Uterus (tissue), 4 donors: ENCODE data around the gene IL18BP. TPM values are rescaled to one million over a fixed set of nuclear protein-coding genes. Genes with fewer than 3 reads are reported as not detected.

Source experiments
- DNase-seq, 2 donors: peaks; one replicate each; pipeline ENCODE4 v3.0.0-alpha.2; 2019 to 2020
- H3K27ac ChIP-seq, 2 donors: fragments of 200-600 bp; sonication (generic); 1 replicate in 1 of 2; 2 replicates in 1 of 2; pipeline ENCODE4 v1.5.1; 2016 to 2018
- H3K27me3 ChIP-seq, 2 donors: fragments of 200-600 bp; sonication (generic); one replicate each; pipeline ENCODE4 v1.5.1; 2018 to 2019; ENCODE audit warnings: control low read depth in 1 of 2
- H3K36me3 ChIP-seq, 2 donors: fragments of 200-600 bp; sonication (generic); one replicate each; pipeline ENCODE4 v1.5.1; 2019; ENCODE audit warnings: control low read depth in 1 of 2
- H3K4me1 ChIP-seq, 2 donors: fragments of 200-600 bp; sonication (generic); one replicate each; pipeline ENCODE4 v1.5.1; 2018 to 2019; ENCODE audit warnings: control low read depth in 1 of 2
- H3K4me3 ChIP-seq, 2 donors: fragments of 200-600 bp; sonication (generic); 1 replicate in 1 of 2; 2 replicates in 1 of 2; pipeline ENCODE4 v1.5.1; 2018 to 2019; ENCODE audit warnings: mild to moderate bottlenecking in 1 of 2
- H3K9me3 ChIP-seq, 2 donors: fragments of 200-600 bp; sonication (generic); one replicate each; pipeline ENCODE4 v1.5.1; 2019; ENCODE audit warnings: control low read depth in 1 of 2
- POLR2A ChIP-seq, 2 donors: fragments of 450-650 bp; IDR thresholded peaks; one replicate each; pipeline ENCODE4 v1.6.1; 2016; ENCODE audit warnings: antibody characterized with exemption in 2 of 2, mild to moderate bottlenecking in 1 of 2, moderate library complexity in 1 of 2
- intact Hi-C: fragments of 100-400 bp; cut with DNase I; formaldehyde crosslinking; loops from one replicate; pipeline ENCODE4 v1.15.1; 2023; ENCODE audit warnings: low total_unique reads
- total RNA-seq, 4 donors: library from RNA; depleted of rRNA in 3 of 4; stranded (reverse); fragments of >200 nt in 3 of 4; gene quantifications; one replicate each; pipeline versions ENCODE4 v1.1.0 to v1.2.4, GENCODE V29; 2014 to 2023
- TF ChIP-seq, protein P1 (sequence below), 4 experiments: fragments of 200-600 bp in 2 of 4; fragments of 450-650 bp in 2 of 4; sonication (generic) in 2 of 4; IDR thresholded peaks; one replicate each; pipeline ENCODE4 v1.5.1; 2016 to 2019; ENCODE audit warnings: antibody characterized with exemption in 4 of 4, mild to moderate bottlenecking in 2 of 4, moderate library complexity in 1 of 4
- donor health status: DM: yes; HTN: yes; CAD: no.

IL18BP gene
- total RNA-seq, 4 donors from 2014 or later, result 7.3 to 24.6 (median 10.5) TPM

DNA sequence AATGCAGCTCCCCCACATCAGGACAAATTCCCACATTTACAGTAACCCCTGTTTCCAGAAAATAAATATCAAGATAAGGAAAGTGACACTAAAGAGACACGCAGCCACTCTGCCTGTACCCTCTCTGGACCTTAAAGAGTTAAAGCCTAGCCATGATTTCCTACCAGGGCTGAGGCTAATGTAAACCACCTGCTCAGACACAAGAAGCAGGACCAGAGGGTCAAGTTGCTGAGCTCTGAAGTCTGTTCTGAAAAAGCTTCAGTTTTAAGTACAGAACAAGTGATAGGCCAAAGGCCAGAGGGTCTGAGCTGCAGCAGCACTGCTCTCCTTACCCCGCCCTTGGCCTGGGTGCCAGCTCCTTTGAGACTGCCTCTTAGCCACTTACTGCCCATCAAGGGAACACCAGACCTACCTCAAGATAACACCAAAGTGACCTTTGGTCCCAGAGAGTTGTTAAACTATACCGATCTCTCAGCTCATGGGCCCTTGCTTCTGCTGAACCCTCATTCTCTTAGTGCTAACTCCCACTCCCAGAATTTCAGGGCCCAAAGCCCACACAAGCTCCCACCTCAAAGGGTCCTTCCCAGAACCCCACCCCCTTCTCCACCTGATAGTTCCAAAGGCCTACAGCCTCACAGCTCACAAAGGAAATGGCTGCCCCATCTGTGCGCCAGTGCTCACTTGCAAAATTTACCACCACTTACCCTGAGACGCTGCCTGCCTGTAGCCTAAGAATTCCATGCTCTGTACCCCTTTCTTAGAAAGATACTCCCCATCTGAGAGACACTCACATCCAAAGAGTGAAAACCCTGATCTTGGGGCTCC is 40.5 kb downstream of the IL18BP start:
- Histone ChIP-seq H3K27me3 (no peaks in the 10 kb centered on the region), H3K4me1 (peaks cover 4 to 23% of the 10 kb centered on the region in 2 donors), H3K9me3 (no peaks in the 10 kb centered on the region), H3K36me3 (no peaks in the 10 kb centered on the region), H3K4me3 (peak overlapping the region; percentile 54 to 79), H3K27ac (peak overlapping the region; percentile 95 to 96)
- TF ChIP-seq, protein P1, sequence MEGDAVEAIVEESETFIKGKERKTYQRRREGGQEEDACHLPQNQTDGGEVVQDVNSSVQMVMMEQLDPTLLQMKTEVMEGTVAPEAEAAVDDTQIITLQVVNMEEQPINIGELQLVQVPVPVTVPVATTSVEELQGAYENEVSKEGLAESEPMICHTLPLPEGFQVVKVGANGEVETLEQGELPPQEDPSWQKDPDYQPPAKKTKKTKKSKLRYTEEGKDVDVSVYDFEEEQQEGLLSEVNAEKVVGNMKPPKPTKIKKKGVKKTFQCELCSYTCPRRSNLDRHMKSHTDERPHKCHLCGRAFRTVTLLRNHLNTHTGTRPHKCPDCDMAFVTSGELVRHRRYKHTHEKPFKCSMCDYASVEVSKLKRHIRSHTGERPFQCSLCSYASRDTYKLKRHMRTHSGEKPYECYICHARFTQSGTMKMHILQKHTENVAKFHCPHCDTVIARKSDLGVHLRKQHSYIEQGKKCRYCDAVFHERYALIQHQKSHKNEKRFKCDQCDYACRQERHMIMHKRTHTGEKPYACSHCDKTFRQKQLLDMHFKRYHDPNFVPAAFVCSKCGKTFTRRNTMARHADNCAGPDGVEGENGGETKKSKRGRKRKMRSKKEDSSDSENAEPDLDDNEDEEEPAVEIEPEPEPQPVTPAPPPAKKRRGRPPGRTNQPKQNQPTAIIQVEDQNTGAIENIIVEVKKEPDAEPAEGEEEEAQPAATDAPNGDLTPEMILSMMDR (IDR thresholded peaks at IDR 0.05), result no peak
- TF ChIP-seq POLR2A (IDR thresholded peaks at IDR 0.05), result no peak
- peak; percentile 34 for DNase-seq
- intact Hi-C loops, result no loop called here

DNA sequence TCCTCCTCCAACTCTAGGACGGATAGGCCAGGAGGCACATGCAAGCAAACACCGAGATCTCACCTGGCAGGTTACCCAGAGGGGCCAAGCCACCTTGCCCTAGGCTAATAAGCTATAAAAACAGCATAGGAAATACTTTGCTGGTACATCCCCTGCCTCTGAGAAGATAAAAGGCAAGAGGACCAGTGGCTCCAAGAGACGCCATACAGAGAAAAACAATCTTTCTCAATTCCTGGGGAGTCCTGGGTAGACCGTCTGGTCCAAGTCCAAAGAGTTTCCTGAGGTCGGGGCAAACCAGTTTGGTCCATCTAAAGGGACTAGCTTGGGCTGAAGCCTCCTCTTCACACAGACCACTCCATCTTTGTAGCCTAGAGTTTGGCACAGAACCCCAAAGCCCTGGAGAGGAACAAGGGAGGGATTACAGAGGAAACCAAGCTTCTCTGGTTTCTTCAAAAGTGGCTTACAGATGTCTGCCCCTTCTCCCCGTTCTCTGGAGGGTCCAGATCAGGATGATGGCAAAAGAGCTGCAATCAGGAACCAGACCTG is 41.2 kb downstream of the IL18BP start:
- Histone ChIP-seq H3K4me3 (peak overlapping the region; percentile 54 to 79), H3K36me3 (no peaks in the 10 kb centered on the region), H3K27me3 (no peaks in the 10 kb centered on the region), H3K9me3 (no peaks in the 10 kb centered on the region), H3K4me1 (peaks cover 4 to 23% of the 10 kb centered on the region in 2 donors), H3K27ac (peak overlapping the region; percentile 95 to 96)
- DNase-seq, result peak in 1 of 2 donors; percentile 22
- intact Hi-C loops, result loop anchor here (5.0 kb wide), 1 partner anchor 37 kb away; no protein-coding TSS in a partner anchor
- TF ChIP-seq, protein P1 (IDR thresholded peaks at IDR 0.05), result no peak

DNA sequence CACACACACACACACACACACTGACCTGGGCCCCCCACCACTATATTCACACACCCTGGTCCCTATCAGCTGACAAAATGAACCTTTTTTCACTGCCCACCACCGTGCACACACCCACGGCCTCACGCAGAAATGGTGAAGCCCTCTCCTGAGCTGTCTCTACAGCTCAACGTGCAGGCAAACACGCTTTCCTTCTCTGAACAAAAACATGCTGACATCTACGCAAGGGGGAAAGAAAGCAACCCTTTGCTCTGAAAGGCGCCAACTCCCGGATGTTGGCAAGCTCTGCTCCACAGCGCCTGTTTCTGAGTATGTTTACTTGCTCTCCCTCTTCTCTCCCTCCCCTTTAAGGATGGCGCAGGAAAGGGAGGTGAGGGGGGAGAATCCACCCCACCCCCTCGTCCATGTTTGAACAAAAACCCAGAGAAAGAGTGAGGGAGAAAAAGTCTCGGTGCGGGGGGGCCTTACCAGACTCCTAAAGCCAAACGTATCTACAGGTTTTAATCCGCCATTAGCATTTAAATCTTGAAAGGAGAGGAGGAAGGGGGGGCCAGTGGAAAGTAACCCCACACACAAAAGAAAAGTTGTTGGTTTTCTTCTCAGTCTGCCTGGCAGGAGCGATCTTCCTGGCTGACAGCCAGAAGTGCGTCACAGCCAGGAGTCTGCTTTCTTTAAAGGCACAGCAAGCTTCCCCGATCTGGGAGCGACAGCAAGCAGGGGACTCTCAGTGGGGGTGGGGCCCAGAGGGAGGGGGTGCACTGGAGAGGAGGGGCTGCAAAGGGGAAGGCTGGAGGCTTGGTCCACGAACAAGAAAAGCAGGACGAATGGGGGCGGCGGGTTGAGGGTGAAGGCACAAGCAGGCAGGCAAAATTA is 42.0 kb downstream of the IL18BP start:
- no peaks in the 10 kb centered on the region for H3K9me3 ChIP-seq
- peak overlapping the region; percentile 54 to 79 for H3K4me3 ChIP-seq
- TF ChIP-seq, protein P1 (IDR thresholded peaks at IDR 0.05), result no peak
- peak; percentile 55 to 76 for TF ChIP-seq POLR2A (IDR thresholded peaks at IDR 0.05)
- H3K27ac ChIP-seq, result peak overlapping the region; percentile 95 to 96
- intact Hi-C loops, result loop anchor here (5.0 kb wide), 1 partner anchor 37 kb away; no protein-coding TSS in a partner anchor
- no peaks in the 10 kb centered on the region for H3K36me3 ChIP-seq
- DNase-seq, result peak; percentile 96 to 97
- peaks cover 4 to 23% of the 10 kb centered on the region in 2 donors for H3K4me1 ChIP-seq
- H3K27me3 ChIP-seq, result no peaks in the 10 kb centered on the region

DNA sequence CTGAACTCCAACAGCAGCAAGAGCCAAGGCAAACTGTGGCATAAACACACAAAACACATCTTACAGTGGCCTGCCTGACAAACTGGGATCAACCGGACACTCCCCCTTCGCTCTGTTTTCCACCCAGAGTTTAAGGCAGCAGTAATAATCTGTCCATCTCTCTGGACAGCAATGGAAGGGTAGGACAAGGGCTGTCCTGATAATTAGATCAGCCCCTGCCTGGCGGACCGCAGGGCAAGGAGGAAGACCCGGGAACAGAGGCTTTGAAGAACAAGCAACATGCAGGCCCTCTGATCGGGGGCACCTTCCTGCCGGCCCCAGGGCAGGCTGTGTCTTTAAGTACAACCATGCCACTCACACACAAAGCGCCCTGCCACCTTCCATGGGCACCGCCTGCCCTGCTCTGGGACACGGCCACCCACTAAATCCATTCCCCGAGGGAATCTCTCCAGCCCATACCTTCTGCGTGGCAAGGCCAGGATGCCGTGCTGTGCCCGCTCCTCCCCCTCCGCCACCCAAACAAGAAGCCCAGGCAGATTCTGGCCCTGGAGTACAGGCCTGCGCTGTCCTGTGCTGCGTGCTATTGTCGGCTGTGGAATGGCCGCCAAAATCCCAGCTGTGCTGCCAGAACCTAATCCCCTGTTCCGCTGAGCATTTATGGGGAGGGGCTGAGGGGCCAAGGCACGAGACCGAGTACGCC is 42.8 kb downstream of the IL18BP start:
- peaks cover under 1 to 20% of the 10 kb centered on the region in 2 donors for H3K4me1 ChIP-seq
- H3K4me3 ChIP-seq, result peak overlapping the region; percentile 54 to 79
- TF ChIP-seq, protein P1 (IDR thresholded peaks at IDR 0.05), result no peak
- peak in 1 of 2 donors; percentile 28 for TF ChIP-seq POLR2A (IDR thresholded peaks at IDR 0.05)
- no peaks in the 10 kb centered on the region for H3K9me3 ChIP-seq
- intact Hi-C loops, result loop anchor here (5.0 kb wide), 1 partner anchor 36 kb away; no protein-coding TSS in a partner anchor
- DNase-seq, result peak; percentile 70 to 71
- H3K27ac ChIP-seq, result peak overlapping the region; percentile 95 to 96
- no peaks in the 10 kb centered on the region for H3K27me3 ChIP-seq
- H3K36me3 ChIP-seq, result no peaks in the 10 kb centered on the region
